NK-92 (cell line): ENCODE results near the gene CRIP2.

ENCODE experiments used
- DNase-seq: peaks from one replicate; lab custom pipeline; 2025; ENCODE audit not compliant: unreplicated experiment; lab: John Stamatoyannopoulos, UW

CRIP2 gene

GRCh38 chr14:105442834-105443233 lies 31.8 kb upstream of the CRIP2 start:
- DNase-seq: no peak

GRCh38 chr14:105444859-105445258 lies 29.8 kb upstream of the CRIP2 start:
- no peak for DNase-seq

GRCh38 chr14:105445290-105445689 lies 29.3 kb upstream of the CRIP2 start:
- no peak for DNase-seq

GRCh38 chr14:105445901-105446845 lies 28.4 kb upstream of the CRIP2 start:
- DNase-seq: no peak

GRCh38 chr14:105446971-105447370 lies 27.6 kb upstream of the CRIP2 start:
- no peak for DNase-seq

GRCh38 chr14:105447651-105448640 lies 26.7 kb upstream of the CRIP2 start:
- DNase-seq: no peak

GRCh38 chr14:105448706-105449111 lies 25.9 kb upstream of the CRIP2 start:
- no peak for DNase-seq

GRCh38 chr14:105449276-105450122 lies 25.1 kb upstream of the CRIP2 start:
- no peak for DNase-seq

- DNase-seq: no peak
Measured at GRCh38 chr14:105450123-105450505, 24.5 kb upstream of the CRIP2 start.

GRCh38 chr14:105450864-105451720 lies 23.5 kb upstream of the CRIP2 start:
- DNase-seq: no peak

- no peak for DNase-seq
Measured at GRCh38 chr14:105452963-105453362, 21.7 kb upstream of the CRIP2 start.

GRCh38 chr14:105453847-105454246 lies 20.8 kb upstream of the CRIP2 start:
- DNase-seq: no peak

- no peak for DNase-seq
Measured at GRCh38 chr14:105455086-105455640, 19.5 kb upstream of the CRIP2 start.

GRCh38 chr14:105455766-105456660 lies 18.6 kb upstream of the CRIP2 start:
- DNase-seq: no peak

- no peak for DNase-seq
Measured at GRCh38 chr14:105456736-105457617, 17.6 kb upstream of the CRIP2 start.

GRCh38 chr14:105458010-105458409 lies 16.6 kb upstream of the CRIP2 start:
- no peak for DNase-seq

GRCh38 chr14:105458571-105458970 lies 16.1 kb upstream of the CRIP2 start:
- DNase-seq: no peak
